Loucy (cell line): Measurements from ENCODE around the gene RMND5B.

Experiments used
- H2AFZ ChIP-seq: fragments of 200-600 bp; sonication (generic); 2 replicates; pipeline ENCODE4 v1.6.0; 2016; ENCODE audit warnings: antibody characterized with exemption, mild to moderate bottlenecking, low read length, moderate library complexity
- H3F3A ChIP-seq: fragments of 200-600 bp; 2 replicates; pipeline ENCODE4 v1.6.0; 2016; ENCODE audit warnings: antibody characterized with exemption, low read depth, mild to moderate bottlenecking
- H3K27me3 ChIP-seq: fragments of 200-600 bp; sonication (generic); 2 replicates; pipeline ENCODE4 v1.6.1; 2014; ENCODE audit warnings: low read length, mild to moderate bottlenecking; ENCODE audit not compliant: insufficient read depth, poor library complexity, severe bottlenecking
- H3K36me3 ChIP-seq: fragments of 200-600 bp; sonication (generic); 2 replicates; pipeline ENCODE4 v1.6.1; 2016; ENCODE audit warnings: low read length; ENCODE audit not compliant: insufficient read depth
- H3K4me1 ChIP-seq: fragments of 200-600 bp; sonication (generic); 2 replicates; pipeline ENCODE4 v1.5.1; 2014; ENCODE audit warnings: low read length, mild to moderate bottlenecking; ENCODE audit not compliant: insufficient read depth, poor library complexity, severe bottlenecking
- H3K4me2 ChIP-seq: fragments of 200-600 bp; sonication (generic); 2 replicates; pipeline ENCODE4 v1.6.0; 2014; ENCODE audit warnings: antibody characterized with exemption, low read length, low read depth, mild to moderate bottlenecking; ENCODE audit not compliant: poor library complexity, severe bottlenecking
- H3K4me3 ChIP-seq: fragments of 200-600 bp; sonication (generic); 2 replicates; pipeline ENCODE4 v1.5.1; 2014; ENCODE audit warnings: low read length, mild to moderate bottlenecking, mixed read lengths; ENCODE audit not compliant: poor library complexity, severe bottlenecking
- H3K79me2 ChIP-seq: fragments of 200-600 bp; sonication (generic); 2 replicates; pipeline ENCODE4 v1.6.1; 2014; ENCODE audit warnings: low read length; ENCODE audit not compliant: insufficient read depth
- H3K9ac ChIP-seq: fragments of 200-600 bp; sonication (generic); 2 replicates; pipeline ENCODE4 v1.6.0; 2014; ENCODE audit warnings: mild to moderate bottlenecking, low read depth, low read length, moderate library complexity; ENCODE audit not compliant: poor library complexity, severe bottlenecking
- H3K9me2 ChIP-seq: fragments of 200-600 bp; sonication (generic); replicated peaks from 2 replicates; pipeline ENCODE4 v1.6.1; 2016; ENCODE audit warnings: low read depth, low read length, mixed read lengths
- H3K9me3 ChIP-seq: fragments of 200-600 bp; sonication (generic); 2 replicates; pipeline ENCODE4 v1.6.1; 2014; ENCODE audit warnings: mild to moderate bottlenecking, antibody characterized with exemption, low read length, low read depth; ENCODE audit not compliant: insufficient read depth
- H4K20me1 ChIP-seq: fragments of 200-600 bp; sonication (generic); 2 replicates; pipeline ENCODE4 v1.6.0; 2014; ENCODE audit warnings: antibody characterized with exemption, low read length, mild to moderate bottlenecking; ENCODE audit not compliant: insufficient read depth, poor library complexity, severe bottlenecking
- EZH2phosphoT487 ChIP-seq: fragments of 200-600 bp; IDR thresholded peaks from 2 replicates; pipeline ENCODE4 v1.6.1; 2018; ENCODE audit warnings: antibody characterized with exemption, mild to moderate bottlenecking, moderate library complexity, borderline replicate concordance
- TF ChIP-seq, protein P1 (sequence below): fragments of 200-600 bp; sonication (generic); conservative IDR thresholded peaks from 2 replicates; pipeline ENCODE4 v1.5.1; 2014; ENCODE audit warnings: mild to moderate bottlenecking, antibody characterized with exemption, low read length

The RMND5B gene

DNA sequence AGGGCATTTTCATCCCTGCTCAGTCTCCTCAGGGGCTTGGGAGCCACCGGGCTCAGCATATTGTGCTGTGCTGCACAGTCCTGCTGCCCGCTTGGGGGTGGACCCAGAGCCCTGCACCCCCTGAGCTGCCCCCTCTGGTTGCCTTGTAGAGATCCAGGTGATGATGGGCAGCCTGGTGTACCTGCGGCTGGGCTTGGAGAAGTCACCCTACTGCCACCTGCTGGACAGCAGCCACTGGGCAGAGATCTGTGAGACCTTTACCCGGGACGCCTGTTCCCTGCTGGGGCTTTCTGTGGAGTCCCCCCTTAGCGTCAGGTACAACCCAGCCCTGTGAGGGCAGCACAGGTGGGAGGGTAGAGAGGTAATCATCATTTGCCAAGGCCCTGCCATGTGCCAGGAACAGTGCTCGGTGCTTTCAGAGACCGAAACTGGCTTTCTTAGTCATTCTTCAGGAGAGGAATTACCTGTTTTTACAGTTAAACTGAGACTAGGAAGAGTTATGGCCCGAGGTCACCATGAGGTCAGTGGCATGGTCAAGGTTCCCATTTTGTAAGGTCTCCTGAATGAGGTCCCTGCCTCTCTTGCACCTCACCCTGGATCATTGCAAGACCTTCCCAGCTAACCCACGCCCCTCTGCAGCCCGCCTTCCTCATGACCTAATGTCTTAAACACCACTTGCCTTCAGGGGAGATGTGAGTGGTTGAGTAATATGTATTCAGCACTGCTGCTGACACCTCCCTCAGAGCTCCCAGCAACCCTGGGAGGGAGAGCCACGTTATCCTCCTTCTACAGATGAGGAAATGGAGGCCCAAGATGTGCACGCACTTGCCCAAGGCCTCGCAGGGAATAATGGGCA is 15.4 kb downstream of the RMND5B start:
- no peaks in the 10 kb centered on the region for H3K9me3 ChIP-seq
- no peaks in the 10 kb centered on the region for H4K20me1 ChIP-seq
- H3K9ac ChIP-seq: no peak overlapping the region
- H3F3A ChIP-seq: no peaks in the 10 kb centered on the region
- H3K4me1 ChIP-seq: no peaks in the 10 kb centered on the region
- no peak overlapping the region for H3K4me2 ChIP-seq
- H3K4me3 ChIP-seq: no peak overlapping the region
- 0 out of 2 replicates have a peak, but pooled peaks cover 2% of the 10 kb centered on the region for H3K79me2 ChIP-seq
- TF ChIP-seq EZH2phosphoT487: no peak
- TF ChIP-seq, protein P1, sequence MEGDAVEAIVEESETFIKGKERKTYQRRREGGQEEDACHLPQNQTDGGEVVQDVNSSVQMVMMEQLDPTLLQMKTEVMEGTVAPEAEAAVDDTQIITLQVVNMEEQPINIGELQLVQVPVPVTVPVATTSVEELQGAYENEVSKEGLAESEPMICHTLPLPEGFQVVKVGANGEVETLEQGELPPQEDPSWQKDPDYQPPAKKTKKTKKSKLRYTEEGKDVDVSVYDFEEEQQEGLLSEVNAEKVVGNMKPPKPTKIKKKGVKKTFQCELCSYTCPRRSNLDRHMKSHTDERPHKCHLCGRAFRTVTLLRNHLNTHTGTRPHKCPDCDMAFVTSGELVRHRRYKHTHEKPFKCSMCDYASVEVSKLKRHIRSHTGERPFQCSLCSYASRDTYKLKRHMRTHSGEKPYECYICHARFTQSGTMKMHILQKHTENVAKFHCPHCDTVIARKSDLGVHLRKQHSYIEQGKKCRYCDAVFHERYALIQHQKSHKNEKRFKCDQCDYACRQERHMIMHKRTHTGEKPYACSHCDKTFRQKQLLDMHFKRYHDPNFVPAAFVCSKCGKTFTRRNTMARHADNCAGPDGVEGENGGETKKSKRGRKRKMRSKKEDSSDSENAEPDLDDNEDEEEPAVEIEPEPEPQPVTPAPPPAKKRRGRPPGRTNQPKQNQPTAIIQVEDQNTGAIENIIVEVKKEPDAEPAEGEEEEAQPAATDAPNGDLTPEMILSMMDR: peak; percentile 64
- H2AFZ ChIP-seq: no peak overlapping the region
- H3K27me3 ChIP-seq: no peaks in the 10 kb centered on the region
- H3K9me2 ChIP-seq: no peaks in the 10 kb centered on the region
- H3K36me3 ChIP-seq: peaks cover 17% of the 10 kb centered on the region; the same call in 1 of the 2 replicates

DNA sequence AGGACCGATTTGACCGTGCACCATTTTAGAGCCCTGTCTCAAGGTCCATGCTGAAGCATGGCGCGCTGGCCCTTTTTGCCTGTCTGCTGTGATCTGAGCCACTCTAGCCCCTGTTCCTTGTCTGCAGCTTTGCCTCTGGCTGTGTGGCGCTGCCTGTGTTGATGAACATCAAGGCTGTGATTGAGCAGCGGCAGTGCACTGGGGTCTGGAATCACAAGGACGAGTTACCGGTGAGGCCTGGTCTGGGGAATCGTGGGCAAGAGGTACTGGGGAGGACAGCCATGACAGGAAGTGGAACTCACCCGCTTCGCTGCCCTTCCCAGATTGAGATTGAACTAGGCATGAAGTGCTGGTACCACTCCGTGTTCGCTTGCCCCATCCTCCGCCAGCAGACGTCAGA is 16.6 kb downstream of the RMND5B start:
- no peak overlapping the region for H3K4me3 ChIP-seq
- H2AFZ ChIP-seq: no peak overlapping the region
- no peak overlapping the region for H3K4me2 ChIP-seq
- no peak for TF ChIP-seq EZH2phosphoT487
- TF ChIP-seq, protein P1: no peak
- H3K9ac ChIP-seq: no peak overlapping the region
- H3K36me3 ChIP-seq: peaks cover 17% of the 10 kb centered on the region; the same call in 1 of the 2 replicates
- H3K9me3 ChIP-seq: no peaks in the 10 kb centered on the region
- peaks cover 9% of the 10 kb centered on the region; the same call in 1 of the 2 replicates for H3K79me2 ChIP-seq
- H4K20me1 ChIP-seq: peaks cover 5% of the 10 kb centered on the region
- H3K4me1 ChIP-seq: no peaks in the 10 kb centered on the region
- H3K9me2 ChIP-seq: no peaks in the 10 kb centered on the region
- H3F3A ChIP-seq: no peaks in the 10 kb centered on the region
- no peaks in the 10 kb centered on the region for H3K27me3 ChIP-seq

DNA sequence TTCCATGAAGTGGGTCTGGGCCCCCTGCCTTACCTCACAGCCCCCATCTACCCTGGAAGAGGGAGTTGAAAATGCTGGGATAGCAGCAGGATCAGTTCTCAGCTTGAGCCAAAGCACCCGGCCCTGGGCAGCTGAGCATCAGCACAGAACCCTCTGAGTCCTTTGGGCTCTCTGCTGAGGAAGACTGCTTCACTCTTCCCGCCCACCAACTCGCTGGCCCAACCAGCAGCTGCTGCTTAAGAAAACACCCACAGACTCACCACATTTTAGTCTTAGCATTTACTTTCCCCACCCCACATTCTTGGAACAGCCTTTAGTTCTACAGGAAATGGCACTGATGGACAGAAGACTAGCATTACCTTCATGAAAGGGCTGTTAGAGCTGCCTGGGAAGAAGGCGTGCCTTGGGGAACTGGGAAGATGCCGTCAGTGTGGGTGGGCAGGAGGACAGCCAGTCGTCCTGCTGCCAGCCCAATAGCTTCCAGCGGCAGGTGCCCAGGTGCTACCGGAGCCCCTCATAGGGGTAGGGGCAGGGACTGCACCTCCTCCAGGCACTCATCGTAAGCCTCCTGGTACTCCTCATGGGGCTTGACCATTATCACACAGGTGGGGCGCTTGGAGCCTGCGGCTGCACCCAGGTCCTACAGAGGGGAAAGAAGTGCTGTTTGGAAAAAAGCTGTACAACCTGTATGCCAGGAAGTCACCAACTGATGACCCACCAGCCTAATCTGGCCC is 18.6 kb downstream of the RMND5B start:
- Histone ChIP-seq H3K9me2 (no peaks in the 10 kb centered on the region), H3K79me2 (peaks cover 19% of the 10 kb centered on the region), H3K9me3 (no peaks in the 10 kb centered on the region), H3K9ac (no peak overlapping the region), H3K4me2 (no peak overlapping the region), H2AFZ (no peak overlapping the region), H3K36me3 (peaks cover 17% of the 10 kb centered on the region; the same call in 1 of the 2 replicates), H3F3A (no peaks in the 10 kb centered on the region), H3K4me1 (peaks cover 7% of the 10 kb centered on the region), H4K20me1 (peaks cover 13% of the 10 kb centered on the region), H3K27me3 (no peaks in the 10 kb centered on the region), H3K4me3 (no peak overlapping the region)
- TF ChIP-seq EZH2phosphoT487: no peak
- TF ChIP-seq, protein P1: no peak
